HCT116 (cell line): ENCODE results near the gene MNDA. TPM values are rescaled to one million over a fixed set of nuclear protein-coding genes. Genes with fewer than 3 reads are reported as not detected.

Experiments
- ATAC-seq: fragments of 200-7000 bp; cut with Tn5 transposase; 2 replicates; pipeline ENCODE4 v1.9.1; 2020; ENCODE audit warnings: mild to moderate bottlenecking, moderate library complexity
- BruUV-seq: library from RNA; stranded (reverse); fragments of 400-500 nt; replicated peaks from 2 replicates; lab custom pipeline; 2021; lab: Mats Ljungman, UMichigan
- CTCF ChIA-PET: fragments of 300-600 bp; sonication (Branson Sonifier 250); formaldehyde crosslinking; loops from one replicate; lab custom pipeline; 2021; ENCODE audit warnings: antibody characterized with exemption; lab: Charles Lee
- POLR2A ChIA-PET: fragments of 300-600, 350-600 bp; sonication (Branson Sonifier 250); formaldehyde crosslinking; loops from one replicate; lab custom pipeline; 2021; ENCODE audit warnings: antibody characterized with exemption; lab: Charles Lee
- RAD21 ChIA-PET, 2 experiments: fragments of 300-600 bp; sonication (Branson Sonifier 250); formaldehyde crosslinking; loops; one replicate each; lab custom pipeline; 2023; ENCODE audit warnings: low total read pairs in 2 of 2; ENCODE audit not compliant: uncharacterized antibody in 2 of 2, unreplicated experiment in 2 of 2, low non-redundant PET in 1 of 2; lab: Charles Lee
- DNase-seq: peaks from one replicate; pipeline ENCODE4 v3.0.0-alpha.2; 2010; ENCODE audit warnings: low read depth, low spot score
- H2AFZ ChIP-seq: fragments of 200-600 bp; shearing (Covaris generic), sonication (generic); 2 replicates; pipeline ENCODE4 v1.6.1; 2017; ENCODE audit warnings: low read depth, mixed run types, mixed read lengths, antibody characterized with exemption, low read length; ENCODE audit not compliant: poor library complexity, severe bottlenecking
- H3K27ac ChIP-seq: 2 replicates; pipeline ENCODE4 v1.5.1; 2012; ENCODE audit warnings: low read depth, low read length
- H3K27me3 ChIP-seq: fragments of 200-600 bp; sonication (generic); 2 replicates; pipeline ENCODE4 v1.6.1; 2016; ENCODE audit warnings: mixed run types, low read length, mixed read lengths; ENCODE audit not compliant: insufficient read depth
- H3K36me3 ChIP-seq, 2 experiments: fragments of 200-500 bp in 1 of 2; fragments of 200-600 bp in 1 of 2; sonication (Bioruptor generic) in 1 of 2; sonication (generic) in 1 of 2; 2 replicates each; pipeline versions ENCODE4 v1.5.1 to v1.6.1; 2014 to 2016; ENCODE audit warnings: low read length in 2 of 2, inconsistent platforms in 1 of 2, mixed read lengths in 1 of 2, mixed run types in 1 of 2; ENCODE audit not compliant: insufficient read depth in 2 of 2, control insufficient read depth in 1 of 2
- H3K4me1 ChIP-seq, 2 experiments: fragments of 200-600 bp in 1 of 2; sonication (generic) in 1 of 2; 2 replicates each; pipeline versions ENCODE4 v1.5.1 to v1.6.1; 2012 to 2017; ENCODE audit warnings: low read length in 2 of 2, inconsistent platforms in 1 of 2, mild to moderate bottlenecking in 1 of 2, mixed read lengths in 1 of 2, mixed run types in 1 of 2, moderate library complexity in 1 of 2; ENCODE audit not compliant: insufficient read depth in 2 of 2, control insufficient read depth in 1 of 2
- H3K4me2 ChIP-seq: fragments of 200-600 bp; sonication (generic); 2 replicates; pipeline ENCODE4 v1.6.1; 2017; ENCODE audit warnings: mixed run types, low read length, mixed read lengths
- H3K4me3 ChIP-seq, 2 experiments: fragments of 200-600 bp in 1 of 2; sonication (generic) in 1 of 2; replicated peaks in 1 of 2; 2 replicates each; pipeline ENCODE4 v1.5.1; 2011 to 2016; ENCODE audit warnings: low read length in 2 of 2, control low read depth in 1 of 2, low read depth in 1 of 2, mild to moderate bottlenecking in 1 of 2, mixed read lengths in 1 of 2, mixed run types in 1 of 2
- H3K79me2 ChIP-seq: fragments of 200-600 bp; sonication (generic); 2 replicates; pipeline ENCODE4 v1.6.1; 2017; ENCODE audit warnings: mild to moderate bottlenecking, mixed run types, low read length, moderate library complexity, mixed read lengths; ENCODE audit not compliant: insufficient read depth
- H3K9ac ChIP-seq: fragments of 200-600 bp; sonication (generic); 2 replicates; pipeline ENCODE4 v1.6.1; 2016; ENCODE audit warnings: low read length, mixed read lengths
- H3K9me2 ChIP-seq: fragments of 200-600 bp; sonication (generic), shearing (Covaris generic); 2 replicates; pipeline ENCODE4 v1.6.1; 2017; ENCODE audit warnings: mixed run types, mild to moderate bottlenecking, moderate library complexity; ENCODE audit not compliant: insufficient read depth
- H3K9me3 ChIP-seq, 2 experiments: fragments of 200-500 bp in 1 of 2; fragments of 200-600 bp in 1 of 2; sonication (Bioruptor generic) in 1 of 2; sonication (generic) in 1 of 2; 2 replicates each; pipeline ENCODE4 v1.6.1; 2014 to 2017; ENCODE audit warnings: low read length in 2 of 2, mixed read lengths in 2 of 2, inconsistent platforms in 1 of 2, low read depth in 1 of 2, mild to moderate bottlenecking in 1 of 2, mixed run types in 1 of 2, moderate library complexity in 1 of 2; ENCODE audit not compliant: control insufficient read depth in 1 of 2, insufficient read depth in 1 of 2
- H4K20me1 ChIP-seq: fragments of 200-600 bp; sonication (generic), shearing (Covaris generic); 2 replicates; pipeline ENCODE4 v1.6.1; 2017; ENCODE audit warnings: mixed run types, mild to moderate bottlenecking, moderate library complexity; ENCODE audit not compliant: insufficient read depth
- CEBPB ChIP-seq: IDR thresholded peaks from 2 replicates; pipeline ENCODE4 v1.6.1; 2012; ENCODE audit warnings: low read depth
- FOSL1 ChIP-seq: IDR thresholded peaks from 2 replicates; pipeline ENCODE4 v1.6.1; 2012; ENCODE audit warnings: low read depth
- POLR2A ChIP-seq: IDR thresholded peaks from 2 replicates; pipeline ENCODE4 v1.7.0; 2011; ENCODE audit warnings: borderline replicate concordance; ENCODE audit not compliant: insufficient read depth, insufficient read length; ENCODE audit errors: extremely low read depth
- POLR2AphosphoS5 ChIP-seq: IDR thresholded peaks from 2 replicates; pipeline ENCODE4 v1.6.1; 2011; ENCODE audit warnings: mild to moderate bottlenecking, low read depth, low read length, moderate library complexity
- SIN3A ChIP-seq: IDR thresholded peaks from 2 replicates; pipeline ENCODE4 v1.6.1; 2012; ENCODE audit warnings: low read depth
- TCF7L2 ChIP-seq: IDR thresholded peaks from 2 replicates; pipeline ENCODE4 v1.7.0; 2011; ENCODE audit warnings: borderline replicate concordance, inconsistent platforms; ENCODE audit not compliant: insufficient read depth, insufficient read length; ENCODE audit errors: extremely low read depth
- ZFX ChIP-seq: fragments of 450-650 bp; IDR thresholded peaks from 2 replicates; pipeline ENCODE4 v1.6.1; 2017
- ZNF274 ChIP-seq: fragments of 200-500 bp; sonication (Bioruptor generic); IDR thresholded peaks from 2 replicates; pipeline ENCODE4 v1.6.1; 2014; ENCODE audit warnings: mild to moderate bottlenecking, low read depth, low read length, inconsistent platforms
- intact Hi-C: fragments of 100-400 bp; cut with micrococcal nuclease; formaldehyde crosslinking; loops from 2 replicates; pipeline ENCODE4 v1.10.0; 2022
- total RNA-seq: library from RNA; stranded (reverse); gene quantifications from one replicate; pipeline ENCODE4 v1.2.1, GENCODE V29; 2021; ENCODE audit not compliant: unreplicated experiment
- TF ChIP-seq, protein P1 (sequence below), 3 experiments: fragments of 200-600 bp in 1 of 3; sonication (generic) in 1 of 3; IDR thresholded peaks in 2 of 3; conservative IDR thresholded peaks in 1 of 3; 2 replicates each; pipeline ENCODE4 v1.5.1; 2012 to 2017; ENCODE audit warnings: low read depth in 2 of 3, low read length in 2 of 3, antibody characterized with exemption in 1 of 3, borderline replicate concordance in 1 of 3, control low read depth in 1 of 3, mild to moderate bottlenecking in 1 of 3, mixed read lengths in 1 of 3, mixed run types in 1 of 3, moderate library complexity in 1 of 3; ENCODE audit not compliant: insufficient read depth in 1 of 3

MNDA gene
- total RNA-seq, 1 experiment from 2014 or later = not detected

DNA sequence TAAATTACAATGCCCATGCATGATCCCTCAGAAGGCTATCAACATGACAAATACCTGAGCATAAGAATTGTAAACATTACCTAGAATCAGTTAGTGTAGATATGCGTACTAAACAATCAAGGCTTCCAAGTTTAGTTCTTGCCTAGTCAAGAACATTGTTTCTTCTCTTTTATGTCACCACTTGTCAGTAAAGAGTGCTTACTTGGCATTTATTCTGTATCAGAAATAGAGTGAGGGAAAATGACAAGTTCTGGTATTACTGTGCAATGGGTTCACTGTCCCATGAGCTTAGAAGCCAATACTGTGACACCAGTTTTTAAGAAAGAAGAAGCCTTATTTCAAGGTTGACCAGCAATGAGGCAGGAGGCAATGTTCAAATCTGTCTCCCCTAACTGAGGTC is 27.5 kb upstream of the MNDA start:
- ChIA-PET CTCF (no interaction called here), POLR2A (no interaction called here), RAD21 (no interaction called here)
- Histone ChIP-seq H3K9me3 (peaks cover 0 to 3% of the 10 kb centered on the region in 2 experiments; a peak in 1 of 4 replicates), H3K36me3 (no peaks in the 10 kb centered on the region), H2AFZ (no peak overlapping the region), H3K4me1 (no peaks in the 10 kb centered on the region), H3K27ac (no peak overlapping the region), H3K79me2 (no peaks in the 10 kb centered on the region), H3K9ac (no peak overlapping the region), H3K4me2 (no peak overlapping the region), H3K27me3 (no peaks in the 10 kb centered on the region), H3K4me3 (no peak overlapping the region), H3K9me2 (no peaks in the 10 kb centered on the region), H4K20me1 (no peaks in the 10 kb centered on the region)
- no TSS peak for BruUV-seq
- intact Hi-C loops = no loop called here
- DNase-seq (no peak), ATAC-seq (no peak)
- TF ChIP-seq ZNF274 (no peak), FOSL1 (no peak), TCF7L2 (no peak), ZFX (no peak), CEBPB (no peak), POLR2A (no peak), SIN3A (no peak), POLR2AphosphoS5 (no peak)
- TF ChIP-seq, protein P1, sequence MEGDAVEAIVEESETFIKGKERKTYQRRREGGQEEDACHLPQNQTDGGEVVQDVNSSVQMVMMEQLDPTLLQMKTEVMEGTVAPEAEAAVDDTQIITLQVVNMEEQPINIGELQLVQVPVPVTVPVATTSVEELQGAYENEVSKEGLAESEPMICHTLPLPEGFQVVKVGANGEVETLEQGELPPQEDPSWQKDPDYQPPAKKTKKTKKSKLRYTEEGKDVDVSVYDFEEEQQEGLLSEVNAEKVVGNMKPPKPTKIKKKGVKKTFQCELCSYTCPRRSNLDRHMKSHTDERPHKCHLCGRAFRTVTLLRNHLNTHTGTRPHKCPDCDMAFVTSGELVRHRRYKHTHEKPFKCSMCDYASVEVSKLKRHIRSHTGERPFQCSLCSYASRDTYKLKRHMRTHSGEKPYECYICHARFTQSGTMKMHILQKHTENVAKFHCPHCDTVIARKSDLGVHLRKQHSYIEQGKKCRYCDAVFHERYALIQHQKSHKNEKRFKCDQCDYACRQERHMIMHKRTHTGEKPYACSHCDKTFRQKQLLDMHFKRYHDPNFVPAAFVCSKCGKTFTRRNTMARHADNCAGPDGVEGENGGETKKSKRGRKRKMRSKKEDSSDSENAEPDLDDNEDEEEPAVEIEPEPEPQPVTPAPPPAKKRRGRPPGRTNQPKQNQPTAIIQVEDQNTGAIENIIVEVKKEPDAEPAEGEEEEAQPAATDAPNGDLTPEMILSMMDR (IDR thresholded peaks at IDR 0.05 in 2 of 3, conservative IDR thresholded peaks at IDR 0.05 in 1 of 3; ENCODE audit: borderline replicate concordance in 1 of 3, insufficient read depth in 1 of 3, low read depth in 2 of 3, low read length in 2 of 3) = no peak
